Parathyroid adenoma (tissue), 2 donors: ENCODE measurements around the gene METTL5.
"Not testable (repeated sequence)": the region's sequence is repeated elsewhere in the genome, so short reads cannot be mapped to it uniquely, and the experiment has no call there.

Experiments used
- H2AFZ ChIP-seq: fragments of 300-600 bp; sonication (generic); one replicate; pipeline ENCODE4 v1.7.0; 2017; ENCODE audit warnings: antibody characterized with exemption, mild to moderate bottlenecking
- H3K27ac ChIP-seq: fragments of 300-600 bp; sonication (generic); one replicate; pipeline ENCODE4 v1.7.0; 2017
- H3K27me3 ChIP-seq: fragments of 300-600 bp; sonication (generic); one replicate; pipeline ENCODE4 v1.7.0; 2017; ENCODE audit warnings: low read length; ENCODE audit not compliant: control insufficient read depth, insufficient read depth
- H3K36me3 ChIP-seq: fragments of 300-600 bp; sonication (generic); one replicate; pipeline ENCODE4 v1.7.0; 2017; ENCODE audit warnings: low read length; ENCODE audit not compliant: control insufficient read depth, insufficient read depth
- H3K4me1 ChIP-seq: fragments of 300-600 bp; sonication (generic); one replicate; pipeline ENCODE4 v1.7.0; 2017; ENCODE audit warnings: control low read depth
- H3K4me2 ChIP-seq: fragments of 300-600 bp; sonication (generic); one replicate; pipeline ENCODE4 v1.7.0; 2017; ENCODE audit warnings: low read length
- H3K4me3 ChIP-seq: fragments of 300-600 bp; sonication (generic); one replicate; pipeline ENCODE4 v1.7.0; 2017; ENCODE audit warnings: low read depth, low read length
- H3K79me2 ChIP-seq: fragments of 300-600 bp; sonication (generic); one replicate; pipeline ENCODE4 v1.7.0; 2017; ENCODE audit warnings: control low read depth
- H3K9ac ChIP-seq: fragments of 300-600 bp; sonication (generic); one replicate; pipeline ENCODE4 v1.7.0; 2017; ENCODE audit warnings: mild to moderate bottlenecking
- H3K9me3 ChIP-seq: fragments of 300-600 bp; sonication (generic); one replicate; pipeline ENCODE4 v1.7.0; 2017; ENCODE audit warnings: low read length; ENCODE audit not compliant: control insufficient read depth
- CTCF ChIP-seq: fragments of 300-600 bp; sonication (generic); IDR thresholded peaks from one replicate; pipeline ENCODE4 v1.7.0; 2017; ENCODE audit warnings: antibody characterized with exemption, mild to moderate bottlenecking
- donor health status: primary hyperparathyroidism.

Gene METTL5

DNA sequence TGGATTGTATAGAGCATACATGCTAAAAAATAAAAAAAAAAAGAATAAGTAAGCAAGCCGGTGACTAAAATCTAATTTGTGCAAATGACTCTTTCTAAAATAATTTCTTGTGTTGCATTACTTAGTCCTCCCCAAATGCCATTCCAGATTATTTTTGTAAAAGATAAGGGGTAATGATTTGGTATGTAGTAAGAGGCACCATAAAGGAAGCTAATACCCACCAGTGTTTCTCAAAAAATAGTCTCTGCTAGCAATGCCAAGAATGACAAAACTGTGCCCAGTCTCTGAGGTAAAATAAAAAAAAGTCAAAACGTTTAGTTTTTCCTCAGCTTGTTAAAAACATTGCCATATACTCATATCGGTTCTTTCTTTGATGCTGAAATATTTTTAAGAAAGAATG, 2.7 kb downstream of the METTL5 start:
- Histone ChIP-seq H2AFZ (no peak overlapping the region), H3K27me3 (no peaks in the 10 kb centered on the region), H3K27ac (no peak overlapping the region), H3K79me2 (peaks cover 4% of the 10 kb centered on the region), H3K9ac (no peak overlapping the region), H3K36me3 (no peaks in the 10 kb centered on the region), H3K4me1 (peaks cover 6% of the 10 kb centered on the region), H3K9me3 (no peaks in the 10 kb centered on the region), H3K4me3 (no peak overlapping the region), H3K4me2 (no peak overlapping the region)
- no peak for TF ChIP-seq CTCF

GRCh38 chr2:169820101-169820500, 4.6 kb downstream of the METTL5 start:
- H3K4me2 ChIP-seq, H3K9ac ChIP-seq, H3K9me3 ChIP-seq, H3K36me3 ChIP-seq, H3K4me3 ChIP-seq, H3K27me3 ChIP-seq, H2AFZ ChIP-seq, H3K79me2 ChIP-seq, H3K27ac ChIP-seq, H3K4me1 ChIP-seq: not testable (repeated sequence)

- Histone ChIP-seq H3K27ac (no peak overlapping the region), H3K4me1 (peaks cover 4% of the 10 kb centered on the region), H3K9me3 (no peaks in the 10 kb centered on the region), H3K9ac (no peak overlapping the region), H3K4me2 (no peak overlapping the region), H2AFZ (no peak overlapping the region), H3K79me2 (no peaks in the 10 kb centered on the region), H3K36me3 (no peaks in the 10 kb centered on the region), H3K27me3 (no peaks in the 10 kb centered on the region), H3K4me3 (no peak overlapping the region)
- TF ChIP-seq CTCF: no peak
Observed at GRCh38 chr2:169819106-169819505, 5.6 kb downstream of the METTL5 start.

DNA sequence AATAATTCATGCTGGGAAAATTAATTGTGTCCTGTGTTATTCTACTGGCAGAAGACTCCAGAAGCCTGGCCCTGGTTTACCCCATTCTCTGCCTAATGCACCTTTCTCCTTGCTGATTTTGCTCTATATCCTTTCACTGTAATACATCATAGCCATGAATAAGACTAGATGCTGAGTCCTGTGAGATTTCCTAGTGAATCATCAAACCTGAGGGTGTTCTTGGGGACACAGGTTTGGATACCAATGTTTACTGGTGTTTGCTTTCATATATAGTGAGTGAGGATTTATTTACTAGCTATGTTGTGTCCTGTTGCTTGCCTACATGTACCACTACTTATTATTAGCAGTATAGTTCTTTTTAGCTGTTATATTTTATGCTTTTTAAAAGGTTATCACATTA, 6.5 kb downstream of the METTL5 start:
- Histone ChIP-seq H3K4me2 (no peak overlapping the region), H3K4me3 (no peak overlapping the region), H3K36me3 (no peaks in the 10 kb centered on the region), H3K9ac (no peak overlapping the region), H3K27ac (no peak overlapping the region), H3K27me3 (no peaks in the 10 kb centered on the region), H3K4me1 (no peaks in the 10 kb centered on the region), H2AFZ (no peak overlapping the region), H3K79me2 (no peaks in the 10 kb centered on the region), H3K9me3 (no peaks in the 10 kb centered on the region)
- no peak for TF ChIP-seq CTCF

DNA sequence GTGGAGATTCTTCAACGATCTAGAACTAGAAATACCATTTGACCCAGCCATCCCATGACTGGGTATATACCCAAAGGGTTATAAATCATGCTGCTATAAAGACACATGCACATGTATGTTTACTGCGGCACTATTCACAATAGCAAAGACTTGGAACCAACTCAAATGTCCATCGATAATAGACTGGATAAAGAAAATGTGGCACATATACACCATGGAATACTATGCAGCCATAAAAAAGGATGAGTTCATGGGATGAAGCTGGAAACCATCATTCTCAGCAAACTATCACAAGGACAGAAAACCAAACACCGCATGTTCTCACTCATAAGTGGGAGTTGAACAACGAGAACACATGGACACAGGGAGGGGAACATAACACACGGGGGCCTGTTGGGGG, 7.3 kb downstream of the METTL5 start:
- H3K27me3 ChIP-seq, H3K27ac ChIP-seq, H3K36me3 ChIP-seq, H3K79me2 ChIP-seq, H3K9me3 ChIP-seq, H3K4me2 ChIP-seq, H3K4me1 ChIP-seq, H3K9ac ChIP-seq, H3K4me3 ChIP-seq, H2AFZ ChIP-seq: not testable (repeated sequence)

DNA sequence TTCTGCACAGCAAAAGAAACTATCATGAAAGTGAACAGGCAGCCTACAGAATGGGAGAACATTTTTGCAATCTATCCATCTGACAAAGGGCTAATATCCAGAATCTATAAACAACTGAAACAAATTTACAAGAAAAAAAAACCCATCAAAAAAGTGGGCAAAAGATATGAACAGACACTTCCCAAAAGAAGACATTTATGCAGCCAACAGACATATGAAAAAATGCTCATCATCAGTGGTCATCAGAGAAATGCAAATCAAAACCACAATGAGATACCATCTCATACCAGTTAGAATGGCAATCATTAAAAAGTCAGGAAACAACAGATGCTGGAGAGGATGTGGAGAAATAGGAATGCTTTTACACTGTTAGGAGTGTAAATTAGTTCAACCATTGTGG, 7.7 kb downstream of the METTL5 start:
- not testable (repeated sequence) for H3K27me3 ChIP-seq, H3K4me2 ChIP-seq, H3K9me3 ChIP-seq, H3K79me2 ChIP-seq, H3K4me1 ChIP-seq, H2AFZ ChIP-seq, H3K4me3 ChIP-seq, H3K9ac ChIP-seq, H3K36me3 ChIP-seq, H3K27ac ChIP-seq
